ENCODE results near the gene CASP4.
"Not testable (repeated sequence)": the region's sequence is repeated elsewhere in the genome, so short reads cannot be mapped to it uniquely, and the experiment has no call there.

The CASP4 gene

DNA sequence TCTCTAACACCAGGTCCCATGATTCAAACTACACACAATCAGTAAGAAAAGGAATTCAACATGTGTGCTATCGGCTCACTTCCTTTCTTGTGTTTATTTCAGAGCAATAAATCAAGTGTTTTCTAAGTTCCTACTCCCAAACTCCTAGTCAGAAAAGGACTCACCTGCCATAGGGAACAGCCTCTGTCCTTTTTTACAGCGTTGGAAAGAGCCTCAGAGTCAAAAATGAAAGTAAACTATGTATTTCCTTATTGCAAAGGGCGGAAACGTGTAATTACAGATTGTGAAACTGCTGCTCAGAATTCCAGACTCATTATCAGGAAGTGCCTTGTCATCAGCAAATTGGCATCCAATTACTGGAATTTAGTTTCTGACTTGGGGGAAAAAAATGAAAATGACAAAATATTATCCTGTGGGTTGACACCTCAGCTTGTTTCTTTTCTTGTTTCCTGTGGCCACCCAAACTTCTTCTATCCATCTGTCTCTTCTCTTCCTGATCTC lies at the start of gene CASP4:
TSS of gene CASP4 (minus strand) at position 220 of the 501 bp plus-strand sequence. CDS start at position 171, 49 bp downstream.
- no peak for DNase-seq (ENCODE audit: low read depth)

DNA sequence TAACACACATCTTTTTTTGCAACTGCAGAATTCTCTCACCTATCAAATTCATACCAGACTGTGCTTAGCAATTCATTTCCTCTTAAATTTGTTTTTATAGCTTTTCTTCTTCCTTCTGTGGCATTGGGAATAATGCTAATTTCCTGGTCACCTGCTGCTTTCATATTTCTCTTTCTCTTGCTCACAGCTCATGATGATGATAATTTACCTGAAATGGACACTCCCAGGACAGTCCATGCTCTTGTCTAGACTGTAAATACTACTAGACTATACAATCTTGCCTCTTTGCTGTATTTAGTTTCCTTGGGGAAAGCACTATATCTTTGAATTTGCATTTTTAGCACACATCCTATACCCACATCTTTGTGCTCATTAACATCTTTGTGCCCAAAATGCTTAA lies 39.1 kb upstream of the CASP4 start:
- no peak for DNase-seq (ENCODE audit: low read depth)

DNA sequence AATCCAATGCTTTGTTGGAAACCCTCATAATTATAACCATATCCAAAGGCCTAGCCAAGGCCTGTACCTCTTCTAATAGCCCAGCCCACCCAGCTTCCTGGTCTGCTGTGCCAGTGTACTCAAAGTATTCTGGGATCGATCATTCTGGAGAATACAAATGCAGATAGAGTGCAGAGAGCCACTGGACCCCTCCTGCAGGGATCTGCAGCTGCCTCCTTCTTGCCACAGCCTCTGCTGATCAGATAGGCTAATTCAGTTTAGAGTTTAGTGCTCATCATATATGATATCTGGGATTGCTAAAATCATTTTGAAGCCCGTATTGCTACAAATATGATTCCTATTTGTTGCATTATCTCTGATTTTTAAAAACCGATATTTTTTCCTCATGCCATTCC lies 37.1 kb upstream of the CASP4 start:
- no peak for DNase-seq (ENCODE audit: low read depth)

DNA sequence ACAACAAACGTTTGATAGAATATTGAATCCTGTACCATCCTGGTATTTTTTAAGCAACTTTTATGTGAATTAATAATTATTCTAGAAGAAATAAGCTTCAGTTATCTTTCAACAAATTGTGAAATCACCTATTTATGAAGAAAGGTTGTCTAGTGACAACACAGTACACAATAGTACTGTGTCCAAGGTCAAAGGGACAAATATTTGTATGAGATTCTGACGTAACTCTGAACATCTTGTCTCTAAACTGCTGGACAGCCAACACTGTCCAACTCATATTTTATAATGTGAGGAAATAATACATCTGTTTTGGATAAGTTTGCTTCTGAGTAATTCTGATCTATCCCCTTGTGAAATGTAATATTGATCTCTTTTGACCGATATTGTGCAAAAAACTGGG lies 35.6 kb upstream of the CASP4 start:
- no peak for DNase-seq (ENCODE audit: low read depth)

DNA sequence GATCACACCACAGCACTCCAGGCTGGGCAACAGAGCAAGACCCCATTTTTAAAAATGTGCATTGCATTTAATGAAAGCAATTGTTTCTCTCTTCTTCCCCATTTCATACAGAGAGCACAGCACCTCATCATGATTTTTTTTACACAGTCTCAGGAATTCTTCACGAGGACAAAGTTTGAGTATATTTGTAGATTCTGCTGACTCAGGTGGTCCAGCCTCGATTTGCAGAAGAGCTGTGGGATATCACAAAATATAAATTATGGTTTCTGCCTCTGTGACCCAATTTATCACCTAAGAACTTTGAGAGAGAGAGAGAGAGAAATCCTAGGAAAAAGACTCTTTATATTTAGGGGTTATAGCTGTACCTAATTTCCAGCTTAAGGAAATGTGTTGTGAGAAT lies 34.8 kb upstream of the CASP4 start:
- no peak for DNase-seq (ENCODE audit: low read depth)

DNA sequence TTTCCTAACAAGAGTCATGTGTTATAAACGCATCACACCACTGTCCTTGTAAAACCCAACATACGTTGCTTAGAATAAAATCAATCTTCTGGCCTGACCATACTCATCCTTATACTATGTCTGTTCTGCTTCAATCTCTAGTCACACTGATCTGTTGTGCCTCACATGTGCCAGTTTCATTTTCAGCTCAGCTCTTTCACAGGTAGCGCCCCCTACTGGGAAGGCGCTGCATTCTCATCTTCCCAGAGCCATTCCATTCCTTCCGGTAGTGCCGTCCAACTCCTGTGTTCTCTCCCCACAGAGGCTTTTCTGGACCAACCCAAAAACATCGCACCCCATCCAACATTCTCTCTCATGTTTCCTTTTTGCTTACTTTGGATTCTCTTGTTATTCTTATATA lies 32.4 kb upstream of the CASP4 start:
- peak; percentile 31 for DNase-seq (ENCODE audit: low read depth)

DNA sequence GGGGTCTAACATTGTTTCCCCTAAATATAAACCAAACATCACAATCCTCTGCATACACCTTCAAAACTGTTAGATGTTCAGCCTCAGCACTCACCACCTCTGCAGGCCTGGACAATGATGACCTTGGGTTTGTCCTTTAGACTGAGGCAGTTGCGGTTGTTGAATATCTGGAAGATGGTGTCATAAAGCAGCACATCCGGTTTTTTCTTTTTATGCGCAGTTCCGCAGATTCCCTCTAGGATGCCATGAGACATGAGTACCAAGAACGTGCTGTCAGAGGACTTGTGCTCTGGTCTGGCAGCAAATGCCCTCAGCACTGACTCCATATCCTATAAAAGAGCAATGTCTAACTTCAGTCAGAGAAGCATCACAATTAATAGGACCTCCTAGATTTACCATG lies 31.8 kb upstream of the CASP4 start:
- no peak for DNase-seq (ENCODE audit: low read depth)

DNA sequence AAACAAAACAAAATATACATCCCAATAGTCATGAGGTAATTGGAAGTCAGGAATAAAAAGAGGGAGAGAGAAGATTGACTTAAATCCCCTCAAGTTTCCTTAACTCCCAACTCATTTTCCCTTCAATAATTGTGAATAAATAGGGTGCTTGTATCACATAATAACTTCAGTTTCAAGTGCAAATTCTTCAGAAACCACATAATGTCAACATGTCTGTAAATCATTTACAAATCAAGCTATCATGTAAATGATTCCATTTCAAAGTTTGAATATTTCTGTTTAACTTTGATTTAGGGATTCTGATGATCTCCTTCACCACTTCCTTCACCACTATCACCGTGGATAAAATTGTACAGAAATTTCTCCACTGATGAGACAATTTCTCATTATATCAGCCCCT lies 31.3 kb upstream of the CASP4 start:
- DNase-seq (ENCODE audit: low read depth), result no peak

DNA sequence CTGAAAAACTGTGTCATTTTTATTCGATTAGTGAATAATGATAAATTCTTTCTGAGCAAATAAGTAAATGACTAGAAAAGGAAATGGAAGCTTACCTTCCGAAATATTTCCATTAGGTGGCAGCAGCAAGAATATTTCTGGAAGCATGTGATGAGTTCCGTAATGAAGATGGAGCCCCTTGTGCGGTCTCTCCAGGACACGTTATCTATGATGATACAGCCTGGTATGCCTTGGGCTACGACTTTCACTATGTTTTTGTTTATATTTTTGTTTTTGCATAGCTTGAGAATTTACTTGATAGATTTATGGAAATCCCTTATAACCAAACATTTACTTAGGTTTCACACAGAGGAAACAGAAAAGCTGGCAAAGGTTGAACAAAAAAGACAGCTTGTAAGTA lies 28.9 kb upstream of the CASP4 start:
- DNase-seq (ENCODE audit: low read depth), result no peak

DNA sequence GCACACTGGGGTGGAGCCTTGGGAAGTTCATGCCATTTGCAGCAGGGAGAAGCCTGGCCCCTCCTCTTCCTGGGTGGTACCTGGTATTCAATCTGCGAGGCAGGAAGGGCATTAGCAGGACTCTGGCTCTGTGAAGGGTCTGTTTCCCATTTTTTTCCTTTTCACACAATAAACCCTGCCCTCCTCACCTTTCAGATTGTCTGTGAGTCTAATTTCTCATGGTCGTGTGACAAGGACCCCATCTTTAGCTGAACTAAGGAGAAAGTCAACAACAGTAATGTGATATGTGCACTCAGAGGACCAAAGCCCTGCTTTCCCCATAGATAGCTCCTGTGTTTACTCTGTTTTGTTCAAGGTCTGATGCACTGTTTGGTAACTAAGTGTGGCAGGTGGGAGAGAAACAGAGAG lies 26.6 kb upstream of the CASP4 start:
- no peak for DNase-seq (ENCODE audit: low read depth)

DNA sequence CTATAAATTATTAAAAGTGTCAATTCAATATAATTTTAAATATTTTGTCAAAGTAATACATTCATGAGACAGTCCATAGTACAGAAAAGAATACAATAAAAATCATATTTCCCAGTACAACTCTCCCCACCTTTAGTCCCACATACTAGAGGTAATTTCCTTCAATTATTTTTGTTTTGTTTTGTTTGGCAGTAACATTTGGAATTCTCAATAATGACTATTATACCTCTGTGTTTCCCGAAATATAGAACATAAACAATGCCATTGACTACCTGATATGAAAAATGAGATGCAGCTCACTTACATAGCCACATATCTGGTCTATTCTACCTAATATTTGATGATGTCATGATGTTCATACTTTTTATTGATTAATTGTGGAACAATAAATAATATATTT lies 24.4 kb upstream of the CASP4 start:
- DNase-seq (ENCODE audit: low read depth), result no peak

DNA sequence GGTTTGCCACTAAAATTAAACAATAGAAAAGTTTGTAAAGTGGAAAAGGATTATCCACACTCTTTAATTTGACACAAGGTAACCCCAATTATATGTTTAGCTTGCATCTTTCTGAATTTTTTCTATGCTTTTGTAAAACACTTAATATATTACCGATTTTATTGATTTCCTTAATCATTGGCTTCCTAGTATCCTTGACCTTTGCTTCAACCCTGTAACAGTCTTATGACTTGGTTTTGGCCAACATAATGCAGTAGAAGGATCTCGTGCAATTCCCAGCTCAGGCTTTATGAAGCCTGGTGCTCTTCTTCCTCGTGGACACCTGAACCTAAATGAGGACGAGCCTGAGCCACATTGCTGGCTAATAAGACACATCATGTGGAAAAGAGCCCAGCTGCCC lies 23.6 kb upstream of the CASP4 start:
- no peak for DNase-seq (ENCODE audit: low read depth)

DNA sequence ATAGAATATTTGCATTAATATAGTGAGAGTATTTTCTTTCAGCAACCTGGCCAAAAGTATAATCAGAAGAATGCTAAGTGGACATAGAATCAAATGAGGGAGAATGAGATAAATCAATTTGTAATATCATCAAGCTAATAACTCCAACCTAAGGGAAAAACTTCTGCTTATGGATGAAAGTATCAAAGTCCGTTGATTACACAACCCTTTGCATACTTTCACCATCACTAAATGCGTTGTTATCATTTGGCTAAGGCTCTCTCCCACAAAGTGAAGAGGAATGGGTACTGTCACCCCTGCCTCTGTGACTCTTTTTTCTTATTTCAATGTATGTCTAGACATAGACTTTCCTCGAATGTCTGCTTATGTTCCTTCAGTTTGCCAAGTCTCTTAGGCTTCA lies 16.4 kb upstream of the CASP4 start:
- DNase-seq (ENCODE audit: low read depth), result no peak

DNA sequence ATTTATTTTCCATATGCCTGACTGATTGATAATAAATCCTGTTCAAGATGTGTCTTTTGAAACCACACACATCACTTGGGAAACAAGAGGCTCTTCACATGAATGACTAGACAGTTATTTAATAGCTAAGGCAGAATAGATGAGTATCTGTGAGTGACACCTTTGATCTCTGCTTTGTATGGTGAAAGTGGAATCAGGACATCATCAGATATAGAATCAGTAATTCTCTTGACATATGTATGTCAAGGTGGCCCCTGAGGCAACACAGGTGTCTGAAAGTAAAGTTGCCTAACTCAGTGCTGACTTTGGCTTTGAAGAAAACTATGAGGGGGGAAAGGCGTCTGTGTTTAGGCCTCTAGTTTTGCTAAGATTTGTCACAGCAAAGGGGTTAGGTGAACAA lies 11.5 kb upstream of the CASP4 start:
- no peak for DNase-seq (ENCODE audit: low read depth)

DNA sequence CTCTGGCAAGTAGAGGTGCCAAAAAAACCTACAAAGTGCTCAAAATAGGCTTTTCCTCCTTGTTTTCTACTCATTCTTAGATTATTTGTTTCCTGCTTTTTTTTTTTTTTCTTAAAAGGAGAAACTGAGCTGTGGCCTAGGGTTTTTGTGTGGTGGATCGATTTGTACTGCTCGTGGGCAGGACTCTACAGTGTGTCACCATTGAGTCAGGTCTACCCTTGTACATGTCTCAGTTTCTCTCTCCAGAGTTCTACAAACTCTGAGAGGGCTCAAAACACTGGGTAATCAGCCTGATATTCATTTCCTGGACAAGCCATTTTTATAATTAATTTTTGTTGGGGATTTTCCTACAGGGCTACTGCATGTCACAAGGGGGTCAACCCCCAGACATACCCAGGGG lies 5.2 kb upstream of the CASP4 start:
- DNase-seq (ENCODE audit: low read depth), result no peak

DNA sequence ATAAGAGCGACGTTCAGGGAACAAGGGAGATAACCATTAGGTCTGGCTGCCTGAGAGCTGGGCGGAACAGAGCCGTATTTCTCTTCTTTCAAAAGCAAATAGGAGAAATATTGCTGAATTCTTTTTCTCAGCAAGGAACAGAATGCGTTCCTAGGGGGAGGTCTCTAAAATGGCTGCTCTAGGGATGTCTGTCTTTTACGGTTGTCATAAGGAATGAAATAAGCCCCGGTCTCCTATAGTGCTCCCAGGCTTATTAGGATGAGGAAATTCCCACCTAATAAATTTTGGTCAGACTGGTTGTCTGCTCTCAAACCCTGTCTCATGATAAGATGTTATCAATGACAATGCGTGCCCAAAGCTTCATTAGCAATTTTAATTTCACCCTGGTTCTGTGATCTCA lies 4.5 kb upstream of the CASP4 start:
- not testable (repeated sequence) for DNase-seq (ENCODE audit: low read depth)

DNA sequence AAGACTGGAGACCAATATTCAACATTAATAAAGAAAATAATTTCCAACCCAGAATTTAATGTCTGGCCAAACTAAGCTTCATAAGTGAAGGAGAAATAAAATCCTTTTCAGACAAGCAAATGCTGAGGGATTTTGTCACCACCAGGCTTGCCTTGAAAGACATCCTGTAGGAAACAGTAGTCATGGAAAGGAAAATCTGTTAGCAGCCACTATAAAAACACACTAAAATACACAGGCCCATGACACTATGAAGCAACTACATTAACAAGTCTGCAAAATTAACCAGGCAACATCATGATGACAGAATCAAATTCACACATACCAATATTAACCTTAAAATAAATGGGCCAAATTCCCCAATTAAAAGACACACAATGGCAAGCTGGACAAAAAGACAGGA lies 2.4 kb upstream of the CASP4 start:
- no peak for DNase-seq (ENCODE audit: low read depth)

DNA sequence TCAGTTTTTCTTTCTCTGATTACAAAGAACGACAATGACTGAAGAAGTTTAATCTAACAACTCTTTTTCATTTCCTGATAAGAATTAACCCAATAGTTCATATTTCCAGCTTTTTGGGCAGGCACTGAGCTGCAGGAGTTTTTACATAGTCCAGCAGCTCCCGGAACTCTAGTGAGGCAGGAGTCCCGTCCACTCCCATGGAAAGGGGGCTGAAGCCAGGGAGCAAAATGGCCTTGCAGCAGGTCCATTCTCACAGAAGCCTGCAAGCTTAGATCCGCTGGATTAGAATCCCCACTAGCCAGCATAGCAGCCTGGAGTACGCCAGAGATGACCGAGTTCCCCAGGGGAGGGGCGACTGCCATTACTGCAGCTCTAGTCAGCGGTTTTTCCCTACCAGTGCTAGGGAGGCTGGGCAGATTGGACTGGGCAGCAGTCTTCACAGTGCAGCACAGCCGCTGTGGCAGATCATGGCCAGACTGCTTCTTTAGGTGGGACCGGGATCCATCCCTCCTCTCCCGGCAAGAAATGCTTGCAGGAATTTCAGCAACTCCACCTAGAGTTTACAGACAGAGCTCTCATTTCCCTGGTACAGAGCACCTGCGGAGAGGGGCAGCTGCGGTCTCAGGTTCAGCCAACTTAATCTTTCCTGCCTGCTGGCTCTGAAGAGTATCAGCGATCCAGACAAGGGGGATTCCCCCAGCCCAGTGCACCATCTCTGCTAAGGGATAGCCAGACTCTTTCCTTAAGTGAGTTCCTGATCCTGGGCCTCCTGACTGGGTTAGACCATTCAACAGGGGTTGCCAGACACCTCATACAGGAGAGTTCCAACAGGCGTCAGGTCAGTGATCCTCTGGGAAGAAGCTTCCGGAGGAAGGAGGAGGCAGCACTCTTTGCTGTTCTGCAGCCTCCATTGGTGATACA lies 742 bp upstream of the CASP4 start:
- DNase-seq (ENCODE audit: low read depth), result no peak

DNA sequence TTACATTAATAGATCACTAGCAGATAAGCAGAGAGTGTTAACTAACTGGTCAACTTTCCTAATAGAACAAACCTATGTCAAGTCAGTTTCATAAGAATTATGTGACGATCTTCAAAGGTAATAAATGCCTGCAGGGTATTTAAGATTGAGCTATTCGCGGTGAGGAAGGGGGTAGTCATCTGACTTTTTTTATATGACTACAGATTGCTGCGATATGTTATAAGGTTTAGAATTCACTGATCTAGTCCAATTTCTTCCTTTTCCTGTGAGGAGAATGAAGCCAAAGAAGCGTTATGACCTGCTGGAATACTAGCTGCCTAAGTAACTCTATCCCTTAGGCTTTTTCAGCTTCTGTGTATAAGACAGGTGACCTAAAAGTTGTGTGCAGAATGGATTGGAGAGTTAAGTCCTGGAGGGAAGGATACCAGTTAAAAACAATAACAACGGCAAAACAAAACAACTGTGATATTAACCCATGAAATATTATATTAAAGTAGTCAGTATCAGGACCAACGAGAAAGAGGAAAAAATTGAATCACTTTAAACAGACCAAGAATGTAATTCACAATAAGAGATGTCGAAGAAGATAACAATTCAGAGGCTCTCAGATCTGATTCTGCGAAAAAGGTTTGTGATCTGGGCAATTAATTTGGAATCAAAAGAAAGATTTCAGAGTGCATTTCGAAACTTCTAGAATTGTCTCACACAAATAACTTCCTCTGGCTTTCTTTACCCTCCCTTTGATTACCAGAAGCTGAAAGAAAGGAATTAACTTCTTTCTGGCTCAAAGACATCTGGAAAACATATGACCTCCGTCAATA lies 630 bp downstream of the CASP4 start:
- DNase-seq (ENCODE audit: low read depth), result no peak

DNA sequence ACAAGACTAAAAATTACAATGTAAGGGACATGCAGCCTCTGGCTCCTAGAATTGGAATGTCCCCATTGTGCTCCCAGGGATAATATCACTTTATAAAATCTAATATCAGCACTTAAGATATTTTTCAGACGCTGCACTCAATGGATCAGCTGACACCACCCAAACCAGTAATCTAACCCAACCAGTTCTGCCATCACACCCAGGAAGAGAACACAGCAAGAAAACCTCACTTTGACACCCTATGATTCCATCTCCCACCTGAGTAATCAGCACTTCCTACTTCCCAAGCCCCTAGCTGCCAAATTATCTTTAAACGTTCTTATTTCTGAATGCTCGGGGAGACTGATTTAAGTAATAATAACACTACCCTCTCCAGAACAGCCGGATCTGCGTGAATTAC lies 2.6 kb downstream of the CASP4 start:
- DNase-seq (ENCODE audit: low read depth), result no peak

DNA sequence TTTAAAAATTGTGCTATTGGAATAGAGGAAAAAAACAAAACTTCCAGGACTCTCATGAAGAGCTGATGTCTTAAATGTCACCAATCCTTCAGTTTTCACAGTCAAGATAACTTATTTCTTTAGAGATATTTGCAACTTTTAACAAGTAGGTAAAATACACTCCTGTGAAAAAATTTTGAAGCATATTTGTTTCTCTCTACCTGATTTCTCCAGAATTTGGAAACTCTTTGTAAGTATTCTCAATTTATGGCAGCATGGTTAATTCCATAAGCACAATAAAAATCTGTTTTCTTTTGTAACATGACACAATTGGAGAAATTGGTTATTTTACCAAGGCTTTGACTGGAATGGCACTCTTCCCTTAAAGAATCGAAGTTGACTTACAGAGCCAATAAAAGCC lies 4.1 kb downstream of the CASP4 start:
- no peak for DNase-seq (ENCODE audit: low read depth)

DNA sequence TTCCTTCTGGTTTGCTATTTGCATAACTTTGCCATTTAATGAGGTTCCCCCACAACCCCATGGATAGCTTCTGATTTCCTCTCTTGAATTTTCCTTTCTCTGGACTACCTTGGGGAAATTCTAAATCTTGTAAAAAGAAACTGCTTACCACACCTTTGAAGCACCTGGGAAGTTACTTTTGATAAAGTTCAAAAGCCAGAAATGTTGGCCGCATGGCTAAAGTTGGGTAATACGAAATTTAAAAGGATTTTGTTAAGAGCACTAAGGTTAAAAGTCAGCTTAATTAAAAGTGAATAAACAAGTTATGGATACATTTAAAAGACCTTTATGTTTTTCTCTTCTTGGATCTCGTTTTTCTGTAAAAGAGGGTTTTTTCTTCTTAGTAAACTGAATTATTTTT lies 5.5 kb downstream of the CASP4 start:
- DNase-seq (ENCODE audit: low read depth), result no peak

DNA sequence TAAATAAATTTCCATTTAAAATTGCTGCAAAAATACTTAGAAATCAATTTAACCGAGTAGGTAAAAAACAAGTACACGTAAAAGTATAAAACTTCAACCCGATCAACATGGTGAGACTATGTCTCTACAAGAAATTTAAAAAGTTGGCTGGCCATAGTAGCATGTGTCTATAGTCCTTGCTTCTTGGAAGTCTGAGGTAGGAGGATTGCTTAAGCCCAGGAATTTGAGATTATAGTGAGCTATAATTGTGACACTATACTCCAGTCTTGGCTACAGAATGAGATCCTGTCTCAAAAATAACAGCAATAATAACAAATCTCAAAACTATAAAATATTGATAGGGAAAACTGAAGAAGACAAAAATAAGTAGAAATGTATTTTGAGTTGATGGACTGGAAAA lies 11.1 kb downstream of the CASP4 start:
- DNase-seq (ENCODE audit: low read depth), result no peak

All from stimulated activated CD8-positive, alpha-beta memory T cell treated with anti-CD3 and anti-CD28 coated beads, Interleukin-15, amount 100 ng/mL, for 24 hours (primary cell).